Calu3 (cell line): ENCODE data around the gene SDK2. TPM values are rescaled to one million over a fixed set of nuclear protein-coding genes. Genes with fewer than 3 reads are reported as not detected.

Experiments used
- BruUV-seq: library from RNA; stranded (reverse); fragments of 400-500 nt; replicated peaks from 2 replicates; lab custom pipeline; 2021; lab: Mats Ljungman, UMichigan
- CTCF ChIA-PET: fragments of 300-600 bp; sonication (Branson Sonifier 250); formaldehyde crosslinking; loops from one replicate; lab custom pipeline; 2022; ENCODE audit warnings: antibody characterized with exemption; lab: Charles Lee
- DNase-seq: peaks from one replicate; pipeline ENCODE4 v3.0.0; 2022
- H3K27ac Mint-ChIP-seq: one replicate; pipeline ENCODE4 v1.8.0; 2022; ENCODE audit warnings: mixed read lengths; ENCODE audit not compliant: unreplicated experiment
- H3K27me3 Mint-ChIP-seq: one replicate; pipeline ENCODE4 v1.8.0; 2022; ENCODE audit warnings: mixed read lengths; ENCODE audit not compliant: unreplicated experiment
- H3K36me3 Mint-ChIP-seq: one replicate; pipeline ENCODE4 v1.8.0; 2022; ENCODE audit warnings: mild to moderate bottlenecking, moderate library complexity, mixed read lengths; ENCODE audit not compliant: insufficient read depth, unreplicated experiment
- H3K4me1 Mint-ChIP-seq: one replicate; pipeline ENCODE4 v1.8.0; 2022; ENCODE audit warnings: mild to moderate bottlenecking, low read depth, mixed read lengths; ENCODE audit not compliant: unreplicated experiment
- H3K4me3 Mint-ChIP-seq: one replicate; pipeline ENCODE4 v1.8.0; 2022; ENCODE audit warnings: mild to moderate bottlenecking, low read depth, moderate library complexity, mixed read lengths; ENCODE audit not compliant: unreplicated experiment
- H3K9me3 Mint-ChIP-seq: one replicate; pipeline ENCODE4 v1.8.0; 2022; ENCODE audit warnings: low read depth, mixed read lengths; ENCODE audit not compliant: unreplicated experiment
- intact Hi-C: fragments of 100-400 bp; cut with micrococcal nuclease; formaldehyde crosslinking; loops from one replicate; pipeline ENCODE4 v1.10.0; 2022; ENCODE audit not compliant: unreplicated experiment
- total RNA-seq: library from RNA; stranded (reverse); gene quantifications from 2 replicates; pipeline ENCODE4 v1.2.3, GENCODE V29; 2022
- TF ChIP-seq, protein P1 (sequence below): fragments of 200-600 bp; IDR thresholded peaks from one replicate; pipeline ENCODE4 v1.8.0; 2022; ENCODE audit warnings: antibody characterized with exemption; ENCODE audit not compliant: unreplicated experiment

SDK2 gene
- total RNA-seq, 1 experiment from 2014 or later: not detected

DNA sequence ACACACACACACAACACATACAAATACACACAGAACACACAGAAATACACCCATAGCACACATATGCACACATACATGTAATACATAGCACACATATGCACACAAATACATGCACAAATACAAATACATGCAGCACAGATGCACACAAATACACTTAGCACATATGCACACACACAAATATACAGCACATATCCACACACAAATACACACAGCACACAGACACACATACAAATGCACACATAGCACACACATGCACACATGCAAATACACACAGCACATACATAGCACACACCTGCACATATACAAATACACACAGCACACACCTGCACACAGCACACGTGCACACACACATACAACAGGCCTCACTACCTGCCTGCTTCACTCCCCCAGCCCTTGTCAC, 49.6 kb downstream of the SDK2 start:
- no peak overlapping the region for H3K4me3 Mint-ChIP-seq
- H3K27ac Mint-ChIP-seq: no peak overlapping the region
- TF ChIP-seq, protein P1, sequence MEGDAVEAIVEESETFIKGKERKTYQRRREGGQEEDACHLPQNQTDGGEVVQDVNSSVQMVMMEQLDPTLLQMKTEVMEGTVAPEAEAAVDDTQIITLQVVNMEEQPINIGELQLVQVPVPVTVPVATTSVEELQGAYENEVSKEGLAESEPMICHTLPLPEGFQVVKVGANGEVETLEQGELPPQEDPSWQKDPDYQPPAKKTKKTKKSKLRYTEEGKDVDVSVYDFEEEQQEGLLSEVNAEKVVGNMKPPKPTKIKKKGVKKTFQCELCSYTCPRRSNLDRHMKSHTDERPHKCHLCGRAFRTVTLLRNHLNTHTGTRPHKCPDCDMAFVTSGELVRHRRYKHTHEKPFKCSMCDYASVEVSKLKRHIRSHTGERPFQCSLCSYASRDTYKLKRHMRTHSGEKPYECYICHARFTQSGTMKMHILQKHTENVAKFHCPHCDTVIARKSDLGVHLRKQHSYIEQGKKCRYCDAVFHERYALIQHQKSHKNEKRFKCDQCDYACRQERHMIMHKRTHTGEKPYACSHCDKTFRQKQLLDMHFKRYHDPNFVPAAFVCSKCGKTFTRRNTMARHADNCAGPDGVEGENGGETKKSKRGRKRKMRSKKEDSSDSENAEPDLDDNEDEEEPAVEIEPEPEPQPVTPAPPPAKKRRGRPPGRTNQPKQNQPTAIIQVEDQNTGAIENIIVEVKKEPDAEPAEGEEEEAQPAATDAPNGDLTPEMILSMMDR: no peak
- no peaks in the 10 kb centered on the region for H3K4me1 Mint-ChIP-seq
- no peak for DNase-seq
- intact Hi-C loops: no loop called here
- peaks cover 100% of the 10 kb centered on the region for H3K27me3 Mint-ChIP-seq
- no peaks in the 10 kb centered on the region for H3K9me3 Mint-ChIP-seq
- no peaks in the 10 kb centered on the region for H3K36me3 Mint-ChIP-seq
- no TSS peak for BruUV-seq
- CTCF ChIA-PET: no interaction called here

DNA sequence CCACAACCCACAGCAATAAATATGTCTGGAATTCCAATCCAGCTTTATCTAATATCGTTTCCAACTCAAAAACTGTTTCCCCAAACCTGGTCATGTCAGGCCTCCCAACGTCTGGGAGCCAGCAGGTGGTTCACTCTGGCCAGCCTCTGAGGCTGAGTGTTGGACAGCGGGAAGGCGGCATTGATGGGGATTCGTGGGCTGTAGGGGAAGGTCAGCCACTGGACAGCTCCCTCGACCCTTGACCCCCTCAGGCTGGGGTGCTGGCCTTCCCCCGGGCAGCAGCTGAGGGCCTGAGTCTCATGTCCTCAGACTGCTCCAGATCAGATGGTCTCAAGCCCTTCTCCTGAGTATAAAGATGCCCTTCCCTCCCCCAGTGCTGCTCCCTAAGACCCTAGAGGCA, 50.2 kb downstream of the SDK2 start:
- no peak for DNase-seq
- Mint-ChIP-seq H3K9me3 (no peaks in the 10 kb centered on the region), H3K27ac (no peak overlapping the region), H3K27me3 (peaks cover 100% of the 10 kb centered on the region), H3K4me1 (no peaks in the 10 kb centered on the region), H3K4me3 (no peak overlapping the region), H3K36me3 (no peaks in the 10 kb centered on the region)
- BruUV-seq: no TSS peak
- intact Hi-C loops: no loop called here
- TF ChIP-seq, protein P1: no peak
- CTCF ChIA-PET: interaction anchor here (0.6 kb wide), 1 partner anchor 418 kb away, joined by 3 read pairs; no protein-coding TSS in a partner anchor

DNA sequence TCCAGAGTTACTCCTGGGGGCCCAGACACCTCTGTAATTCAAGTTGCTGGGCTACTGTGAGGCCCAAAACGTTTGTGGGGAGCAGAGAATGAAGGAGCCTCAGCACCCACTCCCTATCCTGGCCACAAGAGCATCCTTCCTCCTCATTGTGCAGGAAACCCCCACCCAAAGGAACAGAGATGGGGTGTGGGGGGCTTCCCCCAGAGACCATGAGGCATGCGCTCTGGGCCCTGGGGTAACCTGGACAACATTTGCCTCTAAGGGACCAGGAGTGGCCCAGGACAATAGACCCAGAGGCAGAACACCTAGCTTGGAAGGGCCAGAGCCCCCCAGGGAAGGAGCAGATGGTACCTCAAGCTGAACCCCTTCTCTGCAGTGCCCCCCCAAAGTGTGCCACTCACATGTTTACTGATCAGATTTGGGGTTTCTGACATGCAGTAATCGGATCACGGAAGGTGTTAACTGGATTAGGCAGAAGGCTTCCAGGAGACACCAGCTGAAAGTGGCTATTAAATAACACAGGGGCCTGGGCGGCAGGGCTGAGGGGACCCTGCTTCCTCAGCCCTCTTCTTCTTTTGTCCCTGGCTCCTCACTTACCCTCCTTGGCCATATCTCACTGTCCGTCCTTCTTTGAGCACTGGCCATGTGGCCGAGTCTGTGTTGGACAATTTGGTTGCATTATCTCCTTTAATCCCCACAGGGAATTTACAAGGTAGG, 50.8 kb downstream of the SDK2 start:
- Mint-ChIP-seq H3K4me1 (no peaks in the 10 kb centered on the region), H3K36me3 (no peaks in the 10 kb centered on the region), H3K27me3 (peaks cover 99% of the 10 kb centered on the region), H3K9me3 (no peaks in the 10 kb centered on the region), H3K27ac (no peak overlapping the region), H3K4me3 (no peak overlapping the region)
- intact Hi-C loops: no loop called here
- CTCF ChIA-PET: interaction anchor here (0.6 kb wide), 1 partner anchor 419 kb away, joined by 3 read pairs; no protein-coding TSS in a partner anchor
- no TSS peak for BruUV-seq
- no peak for DNase-seq
- TF ChIP-seq, protein P1: no peak

DNA sequence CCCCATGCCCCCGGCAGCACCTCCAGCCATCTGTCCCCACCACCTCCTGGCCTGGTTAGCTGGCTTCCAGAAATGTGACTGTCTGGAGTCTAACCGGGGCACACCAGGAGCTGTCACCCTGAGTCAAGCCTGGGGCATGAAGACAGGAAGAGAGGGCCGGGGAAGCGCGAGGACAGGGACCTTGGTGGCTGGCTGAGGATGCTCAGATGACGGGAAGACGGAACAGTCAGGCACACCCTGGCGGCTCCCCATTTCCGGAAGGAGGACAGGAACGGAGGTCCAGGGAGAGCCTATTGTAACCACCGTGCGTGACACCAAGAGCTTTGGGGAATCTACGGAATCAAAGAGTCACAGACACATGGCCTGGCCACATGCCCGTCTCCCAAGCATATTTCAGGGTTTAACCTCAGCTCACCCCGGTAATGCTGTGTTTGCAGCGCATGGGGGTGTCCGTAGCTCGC, 51.7 kb downstream of the SDK2 start:
- Mint-ChIP-seq H3K36me3 (no peaks in the 10 kb centered on the region), H3K4me1 (no peaks in the 10 kb centered on the region), H3K4me3 (no peak overlapping the region), H3K27me3 (peaks cover 99% of the 10 kb centered on the region), H3K9me3 (no peaks in the 10 kb centered on the region), H3K27ac (no peak overlapping the region)
- CTCF ChIA-PET: no interaction called here
- TF ChIP-seq, protein P1: no peak
- intact Hi-C loops: no loop called here
- no TSS peak for BruUV-seq
- no peak for DNase-seq
